CD4-positive, alpha-beta T cell (primary cell): Measurements from ENCODE around the gene DENND6B. TPM values are rescaled to one million over a fixed set of nuclear protein-coding genes. Genes with fewer than 3 reads are reported as not detected.

ENCODE experiments used
- ATAC-seq: fragments of 200-7000 bp; cut with Tn5 transposase; one replicate; pipeline ENCODE4 v1.10.0; 2022; ENCODE audit warnings: mild to moderate bottlenecking; ENCODE audit not compliant: poor library complexity
- CTCF ChIA-PET: fragments of 350-600 bp; sonication (Branson Sonifier 250); formaldehyde crosslinking; loops from one replicate; lab custom pipeline; 2021; ENCODE audit warnings: antibody characterized with exemption, inconsistent platforms; lab: Charles Lee
- POLR2A ChIA-PET: fragments of 350-600 bp; sonication (Branson Sonifier 250); formaldehyde crosslinking; loops from one replicate; lab custom pipeline; 2021; ENCODE audit warnings: antibody characterized with exemption, inconsistent platforms; lab: Charles Lee
- DNase-seq, 14 experiments: peaks; one replicate each; pipeline ENCODE4 v3.0.0-alpha.2; 2013 to 2020; ENCODE audit warnings: mixed read lengths in 2 of 14
- H3K27ac ChIP-seq, 2 donors: one replicate each; pipeline versions ENCODE4 v1.5.1 to v1.7.0; 2013; ENCODE audit warnings: low read length in 2 of 2, low read depth in 1 of 2, mild to moderate bottlenecking in 1 of 2
- H3K27me3 ChIP-seq, 2 experiments: 1 replicate in 1 of 2; 2 replicates in 1 of 2; pipeline versions ENCODE4 v1.6.1 to v1.7.0; 2013; ENCODE audit warnings: low read length in 2 of 2, control low read depth in 1 of 2, mild to moderate bottlenecking in 1 of 2, moderate library complexity in 1 of 2; ENCODE audit not compliant: insufficient read depth in 2 of 2, control insufficient read depth in 1 of 2
- H3K36me3 ChIP-seq: one replicate; pipeline ENCODE4 v1.6.1; 2013; ENCODE audit warnings: low read length, control low read depth; ENCODE audit not compliant: insufficient read depth
- H3K4me1 ChIP-seq: one replicate; pipeline ENCODE4 v1.6.1; 2013; ENCODE audit warnings: low read length, control low read depth; ENCODE audit not compliant: insufficient read depth
- H3K4me3 ChIP-seq: one replicate; pipeline ENCODE4 v1.5.1; 2013; ENCODE audit warnings: mild to moderate bottlenecking, low read length, moderate library complexity
- H3K9me3 ChIP-seq, 2 experiments: 1 replicate in 1 of 2; 2 replicates in 1 of 2; pipeline versions ENCODE4 v1.6.1 to v1.7.0; 2013; ENCODE audit warnings: low read length in 2 of 2, mild to moderate bottlenecking in 2 of 2, control low read depth in 1 of 2, moderate library complexity in 1 of 2; ENCODE audit not compliant: control insufficient read depth in 1 of 2, insufficient read depth in 1 of 2
- H3K27ac Mint-ChIP-seq: one replicate; pipeline ENCODE4 v1.8.0; 2020; ENCODE audit warnings: mixed read lengths
- H3K27me3 Mint-ChIP-seq: one replicate; pipeline ENCODE4 v1.8.0; 2021; ENCODE audit warnings: mixed read lengths
- H3K36me3 Mint-ChIP-seq: one replicate; pipeline ENCODE4 v1.8.0; 2021; ENCODE audit warnings: low read depth, mixed read lengths
- H3K4me1 Mint-ChIP-seq: one replicate; pipeline ENCODE4 v1.8.0; 2021; ENCODE audit warnings: low read depth, mixed read lengths
- H3K4me3 Mint-ChIP-seq: one replicate; pipeline ENCODE4 v1.8.0; 2020; ENCODE audit warnings: mild to moderate bottlenecking, mixed read lengths
- H3K9me3 Mint-ChIP-seq: one replicate; pipeline ENCODE4 v1.8.0; 2020; ENCODE audit warnings: mixed read lengths
- CTCF ChIP-seq: fragments of 200-600 bp; IDR thresholded peaks from one replicate; pipeline ENCODE4 v1.8.0; 2022; ENCODE audit warnings: antibody characterized with exemption, mild to moderate bottlenecking
- intact Hi-C, 2 experiments: fragments of 100-400 bp; cut with DNase I in 1 of 2; cut with micrococcal nuclease in 1 of 2; formaldehyde crosslinking; loops; one replicate each; pipeline versions ENCODE4 v1.15.1 to v1.9.0; 2023 to 2025; cut with DNase I, micrococcal nuclease
- total RNA-seq, 174 experiments: library from RNA in 2 of 174; stranded (reverse) in 2 of 174; gene quantifications; one replicate each; pipeline ENCODE4 v1.2.3 and lab custom pipeline; 2021 to 2026

The DENND6B gene
- total RNA-seq, 2 experiments from 2014 or later, result 1.8 to 1.9 TPM

GRCh38 chr22:50287731-50288130 lies 39.1 kb downstream of the DENND6B start:
- intact Hi-C loops, result no loop called here
- no peak for TF ChIP-seq CTCF
- ATAC-seq (no peak), DNase-seq (no peak)
- Mint-ChIP-seq H3K27me3 (peaks cover 16% of the 10 kb centered on the region), H3K4me1 (no peaks in the 10 kb centered on the region), H3K36me3 (no peaks in the 10 kb centered on the region), H3K27ac (no peak overlapping the region), H3K4me3 (no peak overlapping the region), H3K9me3 (no peaks in the 10 kb centered on the region)
- POLR2A ChIA-PET, result no interaction called here
- Histone ChIP-seq H3K36me3 (no peaks in the 10 kb centered on the region), H3K4me1 (peaks cover 4% of the 10 kb centered on the region), H3K4me3 (no peak overlapping the region), H3K27me3 (peaks cover 16 to 25% of the 10 kb centered on the region in 2 experiments), H3K27ac (no peak overlapping the region), H3K9me3 (peaks cover 0 to 15% of the 10 kb centered on the region in 2 experiments)
- CTCF ChIA-PET, result no interaction called here

GRCh38 chr22:50286701-50287318 lies 40.0 kb downstream of the DENND6B start:
- Histone ChIP-seq H3K9me3 (peaks cover 0 to 9% of the 10 kb centered on the region in 2 experiments), H3K36me3 (no peaks in the 10 kb centered on the region), H3K27me3 (peaks cover 11 to 21% of the 10 kb centered on the region in 2 experiments), H3K27ac (no peak overlapping the region), H3K4me1 (no peaks in the 10 kb centered on the region), H3K4me3 (no peak overlapping the region)
- no peaks in the 10 kb centered on the region for H3K9me3 Mint-ChIP-seq
- intact Hi-C loops, result no loop called here
- H3K27ac Mint-ChIP-seq, result no peak overlapping the region
- DNase-seq (no peak), ATAC-seq (no peak)
- no peaks in the 10 kb centered on the region for H3K4me1 Mint-ChIP-seq
- no peak overlapping the region for H3K4me3 Mint-ChIP-seq
- ChIA-PET CTCF (no interaction called here), POLR2A (no interaction called here)
- H3K36me3 Mint-ChIP-seq, result no peaks in the 10 kb centered on the region
- TF ChIP-seq CTCF, result no peak
- peaks cover 8% of the 10 kb centered on the region for H3K27me3 Mint-ChIP-seq

- Mint-ChIP-seq H3K4me1 (no peaks in the 10 kb centered on the region), H3K4me3 (no peak overlapping the region), H3K27me3 (peaks cover 3% of the 10 kb centered on the region), H3K27ac (no peak overlapping the region), H3K36me3 (no peaks in the 10 kb centered on the region), H3K9me3 (no peaks in the 10 kb centered on the region)
- peaks cover 0 to 4% of the 10 kb centered on the region in 2 experiments for H3K9me3 ChIP-seq
- no peak overlapping the region for H3K27ac ChIP-seq
- peaks cover 5 to 15% of the 10 kb centered on the region in 2 experiments for H3K27me3 ChIP-seq
- no peaks in the 10 kb centered on the region for H3K4me1 ChIP-seq
- H3K4me3 ChIP-seq, result no peak overlapping the region
- DNase-seq, result no peak
- intact Hi-C loops, result no loop called here
- ATAC-seq, result no peak
- no peak for TF ChIP-seq CTCF
- H3K36me3 ChIP-seq, result no peaks in the 10 kb centered on the region
- ChIA-PET POLR2A (no interaction called here), CTCF (no interaction called here)
These were observed 40.5 kb downstream of the DENND6B start for GRCh38 chr22:50286275-50286674.
